GM21423 (cell line): ENCODE measurements around the gene SP140L.
"Not testable (repeated sequence)": the region's sequence is repeated elsewhere in the genome, so short reads cannot be mapped to it uniquely, and the experiment has no call there.

Source experiments
- ATAC-seq: cut with Tn5 transposase; IDR thresholded peaks from one replicate; pipeline ENCODE4 v1.9.1; 2021; ENCODE audit warnings: mild to moderate bottlenecking, moderate library complexity; ENCODE audit not compliant: unreplicated experiment

Gene SP140L

DNA sequence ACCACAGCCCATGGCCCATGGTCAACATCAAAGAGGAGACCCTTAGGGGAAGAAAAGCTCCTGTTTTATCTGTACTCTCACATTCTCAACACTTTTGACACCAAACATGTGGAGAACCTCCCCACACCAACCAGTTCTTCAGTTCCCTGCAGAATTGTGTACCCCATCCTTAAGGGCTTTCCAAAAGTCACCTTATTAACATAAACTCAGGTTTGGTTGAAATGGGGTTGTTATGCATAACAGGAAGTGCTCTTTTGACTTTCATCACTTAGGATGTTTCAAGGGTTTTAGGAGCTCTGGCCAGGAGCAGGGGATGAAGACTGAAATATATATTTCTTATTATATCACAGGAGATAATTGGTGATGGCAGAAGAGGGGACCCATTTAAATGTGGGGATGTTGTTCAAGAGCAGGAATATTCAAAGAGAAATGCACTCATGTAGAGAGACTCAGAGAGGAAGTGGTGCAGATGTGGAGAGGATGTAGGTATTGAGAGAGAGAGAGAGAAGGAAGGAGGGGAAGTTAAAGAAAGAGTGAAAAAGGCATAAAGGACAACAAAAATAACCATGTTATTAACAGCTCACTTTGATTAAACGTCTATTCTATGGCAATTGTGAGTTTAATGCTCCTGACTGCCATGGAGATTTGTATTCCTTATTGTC is 35.2 kb downstream of the SP140L start:
- no peak for ATAC-seq

DNA sequence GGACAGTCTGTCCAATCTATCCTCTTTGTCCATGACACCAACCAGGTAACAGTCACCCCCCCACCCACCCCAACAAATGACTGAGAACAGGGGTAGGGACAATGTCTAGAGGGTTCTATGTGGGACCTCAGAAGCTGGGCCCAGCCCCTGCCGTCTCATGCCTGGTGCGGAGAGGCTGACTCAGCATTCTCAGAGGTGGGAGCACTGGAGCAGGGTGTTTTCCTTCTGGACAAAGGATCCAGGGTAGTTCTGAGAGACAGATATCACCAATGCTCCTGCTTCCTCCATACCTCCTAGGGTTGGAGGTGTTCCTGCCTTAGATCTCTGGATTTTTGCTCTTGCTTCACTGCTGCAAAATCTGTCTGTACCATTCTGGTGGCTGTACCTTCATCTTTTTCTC is 55.1 kb downstream of the SP140L start:
- no peak for ATAC-seq

- ATAC-seq, result no peak
Observed at GRCh38 chr2:230383453-230383852, 56.5 kb downstream of the SP140L start.

DNA sequence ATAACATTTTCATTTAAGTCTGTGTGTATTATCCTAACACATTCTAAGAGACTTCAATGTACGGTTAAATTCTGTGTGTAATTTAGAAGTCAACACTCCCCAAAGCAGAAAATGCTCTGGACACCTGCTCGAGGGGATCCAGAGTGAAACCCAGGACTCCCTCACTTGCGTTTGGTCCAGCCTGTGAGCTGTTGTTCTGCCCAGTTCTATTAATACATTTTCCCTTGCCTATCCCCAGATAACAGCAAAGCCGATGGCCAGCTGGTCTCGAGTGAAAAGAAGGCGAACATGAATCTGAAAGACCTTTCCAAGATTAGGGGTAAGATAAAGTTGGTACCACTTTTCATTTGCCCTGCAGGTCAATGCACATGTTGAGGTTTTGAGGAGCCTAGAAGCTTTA is 58.0 kb downstream of the SP140L start:
- no peak for ATAC-seq

- no peak for ATAC-seq
Observed at GRCh38 chr2:230394301-230394700, 67.3 kb downstream of the SP140L start.

- ATAC-seq, result not testable (repeated sequence)
Observed at GRCh38 chr2:230398698-230399097, 71.7 kb downstream of the SP140L start.

GRCh38 chr2:230400041-230400440 is 73.0 kb downstream of the SP140L start:
- no peak for ATAC-seq

- ATAC-seq, result no peak
Observed at GRCh38 chr2:230400454-230400853, 73.5 kb downstream of the SP140L start.

- not testable (repeated sequence) for ATAC-seq
Observed at GRCh38 chr2:230401026-230401425, 74.0 kb downstream of the SP140L start.

- ATAC-seq, result no peak
Observed at GRCh38 chr2:230403746-230404145, 76.8 kb downstream of the SP140L start.

- no peak for ATAC-seq
Observed at GRCh38 chr2:230405824-230406223, 78.8 kb downstream of the SP140L start.

DNA sequence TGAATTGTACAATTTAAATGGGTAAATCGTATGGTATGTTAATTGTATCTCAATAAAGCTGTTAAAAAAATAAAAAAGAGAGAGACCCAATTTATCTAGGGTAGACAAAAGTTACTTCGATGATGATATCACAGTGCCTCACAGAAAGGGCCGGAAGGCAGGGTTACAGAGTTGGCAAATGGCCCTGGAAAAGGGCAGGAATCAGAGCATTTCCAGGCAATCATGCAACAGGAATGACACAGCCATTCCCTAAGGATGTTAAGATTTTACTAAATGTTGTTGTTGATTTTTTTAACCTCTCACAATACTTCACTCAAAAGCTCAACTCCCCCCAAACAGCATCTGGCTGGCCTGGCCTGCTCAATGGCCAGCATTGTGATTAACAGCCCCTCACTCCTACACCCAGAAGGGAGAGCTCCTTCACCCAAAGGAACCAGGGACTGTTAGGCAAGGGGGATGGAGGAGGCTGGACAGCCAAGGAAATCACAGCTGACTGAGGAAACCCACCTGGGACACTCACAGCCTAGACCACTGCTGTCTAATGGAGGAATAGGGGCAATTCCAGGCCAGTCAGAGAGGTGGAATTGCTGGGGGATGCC is 81.3 kb downstream of the SP140L start:
- no peak for ATAC-seq

GRCh38 chr2:230409316-230409715 is 82.3 kb downstream of the SP140L start:
- not testable (repeated sequence) for ATAC-seq

GRCh38 chr2:230410263-230410662 is 83.3 kb downstream of the SP140L start:
- no peak for ATAC-seq

DNA sequence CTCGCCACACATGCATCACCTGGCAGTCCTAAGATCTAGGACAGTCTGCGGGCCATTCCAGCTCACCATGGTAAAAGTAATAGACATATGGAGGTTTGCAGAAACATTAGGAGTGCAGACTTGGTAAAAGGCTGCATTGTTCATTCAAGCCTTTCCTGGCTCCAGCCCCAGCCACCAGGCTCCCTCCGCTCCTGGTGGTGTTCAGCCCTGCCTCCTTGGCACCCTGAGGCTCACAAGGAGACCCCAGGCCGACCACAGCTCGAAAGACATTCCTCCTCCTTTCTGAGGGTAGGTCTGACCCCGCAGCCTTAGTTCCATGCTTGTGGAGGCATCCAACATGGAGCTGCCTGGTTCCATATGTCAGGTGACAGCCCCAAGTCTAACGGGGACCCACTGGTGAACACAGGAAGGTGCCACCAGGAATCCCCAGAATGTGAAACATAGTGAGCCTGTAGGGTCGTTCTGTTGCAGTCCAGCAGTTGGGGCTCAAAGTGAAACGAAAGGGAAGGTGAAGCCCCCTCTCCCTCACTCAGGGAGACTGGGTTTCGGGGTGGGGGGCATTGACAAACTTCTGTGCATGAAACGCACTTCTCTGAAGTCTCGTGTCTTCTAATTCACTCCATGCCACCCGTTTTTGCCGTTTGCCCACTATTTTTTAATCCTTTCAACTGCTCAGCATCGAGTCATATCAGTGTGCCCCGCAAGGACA is 84.0 kb downstream of the SP140L start:
- ATAC-seq, result no peak

DNA sequence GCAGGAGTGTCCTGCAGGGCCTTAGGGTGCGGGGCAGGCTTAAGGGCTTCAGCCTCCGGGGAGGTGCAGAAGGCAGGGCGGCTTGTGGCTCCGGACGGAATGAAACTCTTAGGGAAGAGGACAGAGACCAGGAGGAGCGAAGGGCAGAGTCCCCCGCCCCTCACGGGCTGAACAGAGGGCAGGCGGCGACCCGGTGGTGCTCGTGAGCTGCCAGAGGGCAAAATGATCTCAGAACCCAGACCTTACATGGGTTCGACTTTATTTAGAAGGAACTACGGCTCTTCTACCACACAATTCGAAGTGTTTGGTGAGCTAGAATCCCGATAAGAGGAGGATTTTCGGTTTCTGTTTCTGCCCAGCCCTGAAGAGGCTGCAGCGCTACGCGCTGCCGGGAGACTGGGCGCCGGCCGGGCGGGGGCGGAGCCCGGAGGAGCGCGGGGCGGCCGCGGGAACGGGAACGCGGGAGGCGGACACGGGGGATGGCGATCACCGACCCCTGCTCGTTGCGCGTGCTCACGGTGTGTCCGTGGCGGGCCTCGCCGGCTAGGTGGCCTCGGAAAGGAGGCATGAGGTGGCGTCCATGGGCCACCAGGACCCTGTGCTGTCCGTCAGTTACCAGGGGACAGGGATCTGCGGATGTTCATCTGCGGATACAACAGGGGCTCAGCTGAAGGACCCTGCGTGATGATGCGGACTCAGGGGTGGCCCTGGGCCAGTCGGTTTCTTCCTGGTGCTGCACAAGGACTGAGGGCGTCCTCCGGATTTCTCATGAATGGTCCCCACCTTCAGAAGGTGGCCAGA is 84.8 kb downstream of the SP140L start:
- ATAC-seq, result peak; percentile 51

DNA sequence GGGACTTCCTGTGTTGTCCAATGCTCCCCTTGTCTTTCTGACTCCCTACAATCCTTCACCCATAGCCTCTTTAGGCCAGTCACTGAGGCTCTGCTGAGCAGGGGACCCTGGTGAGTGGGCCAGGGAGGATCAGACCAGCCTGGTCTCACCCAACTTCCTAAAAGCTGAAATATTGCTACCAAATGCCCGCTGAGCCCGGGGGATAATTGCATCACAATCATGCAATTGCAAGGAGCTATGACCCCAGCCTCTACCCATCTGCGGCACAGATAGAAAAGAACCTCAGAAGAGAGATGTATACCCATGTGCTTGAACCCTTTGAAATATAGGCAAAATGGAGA is 85.3 kb downstream of the SP140L start:
- ATAC-seq, result no peak

GRCh38 chr2:230412846-230413245 is 85.9 kb downstream of the SP140L start:
- no peak for ATAC-seq

DNA sequence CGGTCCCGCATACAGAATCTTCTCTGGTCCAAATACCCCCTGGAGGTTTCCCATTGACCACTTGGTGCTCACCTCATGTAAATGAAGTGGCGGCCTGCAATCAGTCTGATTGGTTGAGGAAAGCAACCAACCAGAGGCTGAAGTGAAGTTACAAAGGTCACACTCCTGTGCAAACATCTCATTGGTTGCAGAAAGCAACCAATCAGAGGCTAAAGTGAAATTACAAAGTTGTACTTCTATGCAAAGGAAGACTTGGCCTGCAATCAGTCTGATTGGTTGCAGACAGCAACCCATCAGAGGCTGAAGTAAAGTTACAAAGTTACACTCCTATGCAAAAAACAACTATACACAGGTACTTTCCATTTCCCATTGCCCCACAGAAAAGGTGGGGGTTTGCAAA is 86.5 kb downstream of the SP140L start:
- no peak for ATAC-seq

- ATAC-seq, result no peak
Observed at GRCh38 chr2:230414302-230414701, 87.3 kb downstream of the SP140L start.

- ATAC-seq, result peak; percentile 76
Observed at GRCh38 chr2:230416061-230416721, 89.2 kb downstream of the SP140L start, which contains the start of gene SP100. Gene SP100, plus strand, starts transcription at chr2:230416201. Its CDS starts 96 bp downstream, at chr2:230416297.
